ENCODE results near the gene EMC8.
A peak's percentile ranks its signal among the peaks of the same experiment; 100 is the strongest.

DNA sequence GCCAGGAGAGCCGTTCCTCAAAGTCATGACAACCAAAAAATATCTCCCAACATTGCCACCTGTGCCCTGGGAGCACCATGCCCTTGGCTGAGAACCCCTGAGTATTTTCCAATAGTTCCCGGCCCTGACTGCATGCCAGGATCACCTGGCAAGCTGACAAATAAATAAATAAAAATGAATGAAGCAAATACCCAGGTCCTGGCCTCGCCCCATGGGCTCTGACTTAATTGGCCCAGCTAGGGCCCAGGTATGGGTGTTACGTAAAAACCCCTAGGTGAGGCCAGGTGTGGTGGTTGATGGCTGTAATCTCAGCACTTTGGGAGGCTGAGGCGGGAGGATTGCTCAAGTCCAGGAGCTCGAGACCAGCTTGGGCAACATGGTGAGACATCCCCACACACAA, 45.8 kb downstream of the EMC8 start:
- peak; percentile 47 for TF ChIP-seq POLR2AphosphoS5 (IDR thresholded peaks at IDR 0.05)
- TF ChIP-seq, protein P1, sequence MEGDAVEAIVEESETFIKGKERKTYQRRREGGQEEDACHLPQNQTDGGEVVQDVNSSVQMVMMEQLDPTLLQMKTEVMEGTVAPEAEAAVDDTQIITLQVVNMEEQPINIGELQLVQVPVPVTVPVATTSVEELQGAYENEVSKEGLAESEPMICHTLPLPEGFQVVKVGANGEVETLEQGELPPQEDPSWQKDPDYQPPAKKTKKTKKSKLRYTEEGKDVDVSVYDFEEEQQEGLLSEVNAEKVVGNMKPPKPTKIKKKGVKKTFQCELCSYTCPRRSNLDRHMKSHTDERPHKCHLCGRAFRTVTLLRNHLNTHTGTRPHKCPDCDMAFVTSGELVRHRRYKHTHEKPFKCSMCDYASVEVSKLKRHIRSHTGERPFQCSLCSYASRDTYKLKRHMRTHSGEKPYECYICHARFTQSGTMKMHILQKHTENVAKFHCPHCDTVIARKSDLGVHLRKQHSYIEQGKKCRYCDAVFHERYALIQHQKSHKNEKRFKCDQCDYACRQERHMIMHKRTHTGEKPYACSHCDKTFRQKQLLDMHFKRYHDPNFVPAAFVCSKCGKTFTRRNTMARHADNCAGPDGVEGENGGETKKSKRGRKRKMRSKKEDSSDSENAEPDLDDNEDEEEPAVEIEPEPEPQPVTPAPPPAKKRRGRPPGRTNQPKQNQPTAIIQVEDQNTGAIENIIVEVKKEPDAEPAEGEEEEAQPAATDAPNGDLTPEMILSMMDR (IDR thresholded peaks at IDR 0.05), result no peak
